ENCODE data around the gene F13A1.

Gene F13A1

DNA sequence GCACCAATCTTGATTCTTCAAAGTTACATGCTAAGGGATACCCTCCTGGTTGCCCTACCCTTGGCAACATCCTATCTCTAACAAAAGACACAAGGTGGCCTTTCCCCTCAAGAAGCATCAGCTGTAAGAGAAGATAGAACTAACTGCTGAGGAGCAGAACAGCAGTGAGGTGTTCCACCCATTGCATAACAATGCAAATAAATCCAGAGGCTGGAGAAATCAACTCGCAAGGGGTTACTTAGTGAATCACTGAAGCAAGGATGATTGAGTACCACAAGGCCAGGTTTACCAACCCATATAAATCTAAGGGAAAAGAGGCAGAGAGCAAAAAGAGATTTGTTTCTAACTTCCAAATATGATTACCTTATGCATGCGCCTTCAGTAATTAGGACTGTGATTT lies 36.7 kb downstream of the F13A1 start:
- Histone ChIP-seq H3K27ac (ENCODE audit: extremely low read depth, low read depth, low read length) (no peak overlapping the region), H3K4me1 (ENCODE audit: control insufficient read depth, insufficient read depth, low read length) (no peaks in the 10 kb centered on the region), H3K36me3 (ENCODE audit: control insufficient read depth in 2 of 2, insufficient read depth in 1 of 2, low read length in 2 of 2) (no peaks in the 10 kb centered on the region), H3K4me3 (ENCODE audit: low read depth, low read length) (no peak overlapping the region), H3K9me3 (ENCODE audit: control insufficient read depth, insufficient read depth, low read depth, low read length) (no peaks in the 10 kb centered on the region)
- POLR2A ChIA-PET: no interaction called here
- TF ChIP-seq ZNF791 (tag by site-specific recombination; IDR thresholded peaks at IDR 0.05): no peak
- TF ChIP-seq, protein P1, sequence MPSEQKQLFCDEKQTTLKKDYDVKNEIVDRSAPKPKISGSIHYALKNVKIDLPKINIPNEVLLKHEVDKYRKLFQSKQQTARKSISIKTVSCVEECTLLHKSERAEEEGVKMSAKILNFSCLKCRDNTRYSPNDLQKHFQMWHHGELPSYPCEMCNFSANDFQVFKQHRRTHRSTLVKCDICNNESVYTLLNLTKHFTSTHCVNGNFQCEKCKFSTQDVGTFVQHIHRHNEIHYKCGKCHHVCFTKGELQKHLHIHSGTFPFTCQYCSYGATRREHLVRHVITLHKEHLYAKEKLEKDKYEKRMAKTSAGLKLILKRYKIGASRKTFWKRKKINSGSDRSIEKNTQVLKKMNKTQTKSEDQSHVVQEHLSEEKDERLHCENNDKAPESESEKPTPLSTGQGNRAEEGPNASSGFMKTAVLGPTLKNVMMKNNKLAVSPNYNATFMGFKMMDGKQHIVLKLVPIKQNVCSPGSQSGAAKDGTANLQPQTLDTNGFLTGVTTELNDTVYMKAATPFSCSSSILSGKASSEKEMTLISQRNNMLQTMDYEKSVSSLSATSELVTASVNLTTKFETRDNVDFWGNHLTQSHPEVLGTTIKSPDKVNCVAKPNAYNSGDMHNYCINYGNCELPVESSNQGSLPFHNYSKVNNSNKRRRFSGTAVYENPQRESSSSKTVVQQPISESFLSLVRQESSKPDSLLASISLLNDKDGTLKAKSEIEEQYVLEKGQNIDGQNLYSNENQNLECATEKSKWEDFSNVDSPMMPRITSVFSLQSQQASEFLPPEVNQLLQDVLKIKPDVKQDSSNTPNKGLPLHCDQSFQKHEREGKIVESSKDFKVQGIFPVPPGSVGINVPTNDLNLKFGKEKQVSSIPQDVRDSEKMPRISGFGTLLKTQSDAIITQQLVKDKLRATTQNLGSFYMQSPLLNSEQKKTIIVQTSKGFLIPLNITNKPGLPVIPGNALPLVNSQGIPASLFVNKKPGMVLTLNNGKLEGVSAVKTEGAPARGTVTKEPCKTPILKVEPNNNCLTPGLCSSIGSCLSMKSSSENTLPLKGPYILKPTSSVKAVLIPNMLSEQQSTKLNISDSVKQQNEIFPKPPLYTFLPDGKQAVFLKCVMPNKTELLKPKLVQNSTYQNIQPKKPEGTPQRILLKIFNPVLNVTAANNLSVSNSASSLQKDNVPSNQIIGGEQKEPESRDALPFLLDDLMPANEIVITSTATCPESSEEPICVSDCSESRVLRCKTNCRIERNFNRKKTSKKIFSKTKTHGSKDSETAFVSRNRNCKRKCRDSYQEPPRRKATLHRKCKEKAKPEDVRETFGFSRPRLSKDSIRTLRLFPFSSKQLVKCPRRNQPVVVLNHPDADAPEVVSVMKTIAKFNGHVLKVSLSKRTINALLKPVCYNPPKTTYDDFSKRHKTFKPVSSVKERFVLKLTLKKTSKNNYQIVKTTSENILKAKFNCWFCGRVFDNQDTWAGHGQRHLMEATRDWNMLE (tag by site-specific recombination; conservative IDR thresholded peaks at IDR 0.05; ENCODE audit: low read depth): no peak
- no peak for TF ChIP-seq PBX3 (CRISPR knock-in tag; IDR thresholded peaks at IDR 0.05)
- TF ChIP-seq GLI2 (tag by site-specific recombination; IDR thresholded peaks at IDR 0.05; ENCODE audit: borderline replicate concordance, low read depth): no peak
- TF ChIP-seq, protein P2, sequence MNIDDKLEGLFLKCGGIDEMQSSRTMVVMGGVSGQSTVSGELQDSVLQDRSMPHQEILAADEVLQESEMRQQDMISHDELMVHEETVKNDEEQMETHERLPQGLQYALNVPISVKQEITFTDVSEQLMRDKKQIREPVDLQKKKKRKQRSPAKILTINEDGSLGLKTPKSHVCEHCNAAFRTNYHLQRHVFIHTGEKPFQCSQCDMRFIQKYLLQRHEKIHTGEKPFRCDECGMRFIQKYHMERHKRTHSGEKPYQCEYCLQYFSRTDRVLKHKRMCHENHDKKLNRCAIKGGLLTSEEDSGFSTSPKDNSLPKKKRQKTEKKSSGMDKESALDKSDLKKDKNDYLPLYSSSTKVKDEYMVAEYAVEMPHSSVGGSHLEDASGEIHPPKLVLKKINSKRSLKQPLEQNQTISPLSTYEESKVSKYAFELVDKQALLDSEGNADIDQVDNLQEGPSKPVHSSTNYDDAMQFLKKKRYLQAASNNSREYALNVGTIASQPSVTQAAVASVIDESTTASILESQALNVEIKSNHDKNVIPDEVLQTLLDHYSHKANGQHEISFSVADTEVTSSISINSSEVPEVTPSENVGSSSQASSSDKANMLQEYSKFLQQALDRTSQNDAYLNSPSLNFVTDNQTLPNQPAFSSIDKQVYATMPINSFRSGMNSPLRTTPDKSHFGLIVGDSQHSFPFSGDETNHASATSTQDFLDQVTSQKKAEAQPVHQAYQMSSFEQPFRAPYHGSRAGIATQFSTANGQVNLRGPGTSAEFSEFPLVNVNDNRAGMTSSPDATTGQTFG (tag by site-specific recombination; IDR thresholded peaks at IDR 0.05; ENCODE audit: borderline replicate concordance): no peak
- TF ChIP-seq KLF1 (tag by site-specific recombination; IDR thresholded peaks at IDR 0.05): no peak
- TF ChIP-seq ZNF146 (tag by site-specific recombination; IDR thresholded peaks at IDR 0.05): no peak
- CTCF ChIA-PET: no interaction called here

- POLR2A ChIA-PET: no interaction called here
- CTCF ChIA-PET: no interaction called here
- Histone ChIP-seq H3K36me3 (ENCODE audit: control insufficient read depth in 2 of 2, insufficient read depth in 1 of 2, low read length in 2 of 2) (no peaks in the 10 kb centered on the region), H3K27ac (ENCODE audit: extremely low read depth, low read depth, low read length) (no peak overlapping the region), H3K9me3 (ENCODE audit: control insufficient read depth, insufficient read depth, low read depth, low read length) (no peaks in the 10 kb centered on the region), H3K4me3 (ENCODE audit: low read depth, low read length) (no peak overlapping the region), H3K4me1 (ENCODE audit: control insufficient read depth, insufficient read depth, low read length) (no peaks in the 10 kb centered on the region)
- TF ChIP-seq PRDM6 (tag by site-specific recombination; IDR thresholded peaks at IDR 0.05): no peak
- TF ChIP-seq ZNF211 (tag by site-specific recombination; IDR thresholded peaks at IDR 0.05; ENCODE audit: low read depth): no peak
- no peak for TF ChIP-seq ZNF132 (tag by site-specific recombination; IDR thresholded peaks at IDR 0.05; ENCODE audit: borderline replicate concordance)
- no peak for TF ChIP-seq ZNF585B (tag by site-specific recombination; IDR thresholded peaks at IDR 0.05)
Observed at GRCh38 chr6:6282716-6283115, 37.7 kb downstream of the F13A1 start.

DNA sequence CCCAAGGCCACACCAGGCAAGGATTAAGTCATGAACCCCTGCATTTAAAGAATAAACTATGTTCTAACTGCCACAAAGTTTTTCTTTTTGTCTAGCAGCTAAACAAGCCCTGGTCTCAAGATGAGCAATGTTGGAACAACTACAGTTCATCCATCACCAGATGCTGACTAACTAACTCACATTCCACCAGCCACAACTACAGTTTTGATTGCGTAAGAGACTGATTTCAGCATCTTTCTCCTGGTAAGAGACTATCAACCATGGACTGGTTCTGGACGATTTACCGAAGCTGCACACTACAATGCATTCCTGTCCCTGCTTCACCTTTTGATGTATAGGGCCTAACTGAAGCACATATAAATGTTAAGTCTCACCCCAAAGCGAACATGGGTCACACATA lies 43.0 kb downstream of the F13A1 start:
- Histone ChIP-seq H3K27ac (ENCODE audit: extremely low read depth, low read depth, low read length) (no peak overlapping the region), H3K36me3 (ENCODE audit: control insufficient read depth in 2 of 2, insufficient read depth in 1 of 2, low read length in 2 of 2) (no peaks in the 10 kb centered on the region), H3K4me1 (ENCODE audit: control insufficient read depth, insufficient read depth, low read length) (no peaks in the 10 kb centered on the region), H3K4me3 (ENCODE audit: low read depth, low read length) (no peak overlapping the region), H3K9me3 (ENCODE audit: control insufficient read depth, insufficient read depth, low read depth, low read length) (no peaks in the 10 kb centered on the region)
- TF ChIP-seq MEIS1 (CRISPR knock-in tag; IDR thresholded peaks at IDR 0.05; ENCODE audit: borderline replicate concordance): no peak
- no peak for TF ChIP-seq SALL2 (tag by site-specific recombination; IDR thresholded peaks at IDR 0.05; ENCODE audit: borderline replicate concordance)
- TF ChIP-seq HOXC10 (CRISPR knock-in tag; IDR thresholded peaks at IDR 0.05): no peak
- TF ChIP-seq ZNF37A (tag by site-specific recombination; IDR thresholded peaks at IDR 0.05): no peak
- ChIA-PET CTCF (no interaction called here), POLR2A (no interaction called here)
